ENCODE data around the gene ADAM19. TPM values are rescaled to one million over a fixed set of nuclear protein-coding genes. Genes with fewer than 3 reads are reported as not detected.

ADAM19 gene
- total and polyA plus RNA-seq, 2 donors (not counting 1 experiment from before 2014, with no cell fraction given) = 13.0 to 65.2 TPM

DNA sequence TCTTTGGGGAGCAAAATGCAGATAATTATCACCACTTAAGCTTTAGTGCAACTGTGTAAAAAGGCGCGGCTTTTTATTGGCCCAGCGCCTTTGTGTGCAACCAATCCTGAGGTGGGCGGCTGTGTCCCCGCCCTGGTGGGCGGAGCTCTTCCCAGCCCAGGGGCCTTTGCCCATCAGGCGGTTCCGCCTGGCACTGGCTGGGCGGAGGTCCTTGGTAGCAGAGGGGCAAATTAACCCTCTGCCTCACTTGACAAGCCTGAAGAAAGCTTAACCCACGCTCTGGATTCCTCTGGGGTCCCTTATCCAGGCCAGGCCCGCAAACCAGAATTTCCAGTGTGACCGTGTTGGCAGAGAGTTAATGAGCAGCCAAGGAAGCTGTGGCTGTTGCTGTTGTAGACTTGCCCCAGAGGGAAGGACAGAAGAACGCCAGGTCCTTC, 128.4 kb downstream of the ADAM19 start:
- H3K36me3 ChIP-seq (ENCODE audit: control insufficient read depth, insufficient read depth, low read length) = no peaks in the 10 kb centered on the region
- DNase-seq (ENCODE audit: low read depth in 2 of 2) = no peak
- H4K20me1 ChIP-seq (ENCODE audit: control insufficient read depth, extremely low read depth, insufficient read depth, low read length) = no peaks in the 10 kb centered on the region
- H3K4me2 ChIP-seq (ENCODE audit: extremely low read depth, insufficient read depth, low read length) = no peak overlapping the region
- no peak overlapping the region for H2AFZ ChIP-seq (ENCODE audit: low read length)
- H3K4me1 ChIP-seq (ENCODE audit: control insufficient read depth, extremely low read depth, insufficient read depth, low read length) = no peaks in the 10 kb centered on the region
- no peaks in the 10 kb centered on the region for H3K27me3 ChIP-seq (ENCODE audit: control insufficient read depth, insufficient read depth, low read length)
- H3K79me2 ChIP-seq (ENCODE audit: control insufficient read depth, insufficient read depth, low read length) = no peaks in the 10 kb centered on the region
- no peak overlapping the region for H3K9ac ChIP-seq (ENCODE audit: insufficient read depth, low read length)
- no peaks in the 10 kb centered on the region for H3K9me3 ChIP-seq (ENCODE audit: control insufficient read depth, insufficient read depth, low read depth, low read length)
- H3K27ac ChIP-seq (ENCODE audit: insufficient read depth, low read length) = no peak overlapping the region
- TF ChIP-seq EZH2 (IDR thresholded peaks at IDR 0.05; ENCODE audit: low read length, missing control alignments) = no peak
- TF ChIP-seq, protein P1, sequence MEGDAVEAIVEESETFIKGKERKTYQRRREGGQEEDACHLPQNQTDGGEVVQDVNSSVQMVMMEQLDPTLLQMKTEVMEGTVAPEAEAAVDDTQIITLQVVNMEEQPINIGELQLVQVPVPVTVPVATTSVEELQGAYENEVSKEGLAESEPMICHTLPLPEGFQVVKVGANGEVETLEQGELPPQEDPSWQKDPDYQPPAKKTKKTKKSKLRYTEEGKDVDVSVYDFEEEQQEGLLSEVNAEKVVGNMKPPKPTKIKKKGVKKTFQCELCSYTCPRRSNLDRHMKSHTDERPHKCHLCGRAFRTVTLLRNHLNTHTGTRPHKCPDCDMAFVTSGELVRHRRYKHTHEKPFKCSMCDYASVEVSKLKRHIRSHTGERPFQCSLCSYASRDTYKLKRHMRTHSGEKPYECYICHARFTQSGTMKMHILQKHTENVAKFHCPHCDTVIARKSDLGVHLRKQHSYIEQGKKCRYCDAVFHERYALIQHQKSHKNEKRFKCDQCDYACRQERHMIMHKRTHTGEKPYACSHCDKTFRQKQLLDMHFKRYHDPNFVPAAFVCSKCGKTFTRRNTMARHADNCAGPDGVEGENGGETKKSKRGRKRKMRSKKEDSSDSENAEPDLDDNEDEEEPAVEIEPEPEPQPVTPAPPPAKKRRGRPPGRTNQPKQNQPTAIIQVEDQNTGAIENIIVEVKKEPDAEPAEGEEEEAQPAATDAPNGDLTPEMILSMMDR (conservative IDR thresholded peaks at IDR 0.05 in 1 of 2, IDR thresholded peaks at IDR 0.05 in 1 of 2; ENCODE audit: low read depth in 1 of 2, low read length in 2 of 2) = no peak
- H3K4me3 ChIP-seq (replicated peaks in 1 of 4; ENCODE audit: control extremely low read depth in 1 of 4, insufficient read depth in 1 of 4, low read depth in 3 of 4, low read length in 4 of 4) = no peak overlapping the region

DNA sequence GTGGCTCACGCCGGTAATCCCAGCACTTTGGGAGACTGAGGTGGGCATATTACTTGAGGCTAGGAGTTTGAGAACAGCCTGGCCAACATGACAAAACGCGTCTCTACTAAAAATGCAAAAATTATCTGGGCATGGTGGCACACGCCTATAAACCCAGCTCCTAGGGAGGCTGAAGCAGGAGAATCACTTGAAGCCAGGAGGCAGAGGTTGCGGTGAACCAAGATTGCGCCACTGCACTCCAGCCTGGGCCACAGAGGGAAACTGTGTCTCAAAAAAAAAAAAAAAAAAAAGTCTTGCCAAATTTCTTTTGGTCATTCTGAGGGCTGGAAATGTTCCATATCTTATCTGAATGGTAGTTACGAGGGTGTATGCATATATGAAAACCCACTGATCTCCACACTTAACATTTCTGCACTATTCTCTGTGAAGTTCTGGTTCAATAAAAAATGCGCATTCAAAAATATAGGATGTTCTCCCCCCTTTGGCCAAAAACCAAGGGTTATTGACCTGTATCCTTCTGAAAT, 129.1 kb downstream of the ADAM19 start:
- Histone ChIP-seq H3K9ac (ENCODE audit: insufficient read depth, low read length) (no peak overlapping the region), H2AFZ (ENCODE audit: low read length) (no peak overlapping the region), H3K36me3 (ENCODE audit: control insufficient read depth, insufficient read depth, low read length) (no peaks in the 10 kb centered on the region), H3K4me3 (replicated peaks in 1 of 4; ENCODE audit: control extremely low read depth in 1 of 4, insufficient read depth in 1 of 4, low read depth in 3 of 4, low read length in 4 of 4) (no peak overlapping the region), H3K27ac (ENCODE audit: insufficient read depth, low read length) (no peak overlapping the region), H3K9me3 (ENCODE audit: control insufficient read depth, insufficient read depth, low read depth, low read length) (no peaks in the 10 kb centered on the region), H3K79me2 (ENCODE audit: control insufficient read depth, insufficient read depth, low read length) (no peaks in the 10 kb centered on the region), H3K27me3 (ENCODE audit: control insufficient read depth, insufficient read depth, low read length) (no peaks in the 10 kb centered on the region), H3K4me1 (ENCODE audit: control insufficient read depth, extremely low read depth, insufficient read depth, low read length) (no peaks in the 10 kb centered on the region), H3K4me2 (ENCODE audit: extremely low read depth, insufficient read depth, low read length) (no peak overlapping the region), H4K20me1 (ENCODE audit: control insufficient read depth, extremely low read depth, insufficient read depth, low read length) (no peaks in the 10 kb centered on the region)
- no peak for TF ChIP-seq EZH2 (IDR thresholded peaks at IDR 0.05; ENCODE audit: low read length, missing control alignments)
- TF ChIP-seq, protein P1 (conservative IDR thresholded peaks at IDR 0.05 in 1 of 2, IDR thresholded peaks at IDR 0.05 in 1 of 2; ENCODE audit: low read depth in 1 of 2, low read length in 2 of 2) = no peak
- no peak for DNase-seq (ENCODE audit: low read depth in 2 of 2)

DNA sequence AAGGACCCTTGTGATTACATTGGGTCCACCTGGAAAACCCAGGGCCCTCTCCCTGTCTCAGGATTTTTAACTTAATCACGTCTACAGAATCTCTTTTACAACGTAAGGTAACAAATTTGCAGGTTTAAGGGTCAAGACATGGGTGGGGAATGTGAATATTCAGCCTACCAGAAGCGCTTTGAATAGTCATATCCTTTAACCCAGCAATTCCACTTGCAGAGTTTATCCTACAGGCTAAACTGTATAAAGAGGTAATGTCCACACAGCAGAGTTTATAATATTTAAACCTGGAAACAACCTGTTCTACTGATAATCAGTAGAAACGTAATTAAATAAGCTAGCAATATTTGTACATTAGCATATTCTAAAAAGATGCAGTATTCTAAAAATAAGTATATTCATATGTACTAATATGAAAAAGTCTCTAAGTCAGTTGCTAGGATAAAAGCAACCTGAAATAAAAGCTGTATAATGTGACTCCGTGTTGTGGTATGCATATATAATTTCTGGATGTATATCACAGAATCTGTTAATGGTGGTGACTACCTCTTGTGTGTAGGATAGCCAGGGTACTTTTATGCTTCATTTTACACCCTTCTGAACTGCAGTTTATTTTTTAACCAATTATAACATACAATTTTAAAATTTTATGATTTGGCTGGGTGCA, 129.7 kb downstream of the ADAM19 start:
- Histone ChIP-seq H3K4me3 (replicated peaks in 1 of 4; ENCODE audit: control extremely low read depth in 1 of 4, insufficient read depth in 1 of 4, low read depth in 3 of 4, low read length in 4 of 4) (no peak overlapping the region), H3K27ac (ENCODE audit: insufficient read depth, low read length) (no peak overlapping the region), H3K27me3 (ENCODE audit: control insufficient read depth, insufficient read depth, low read length) (no peaks in the 10 kb centered on the region), H3K9me3 (ENCODE audit: control insufficient read depth, insufficient read depth, low read depth, low read length) (no peaks in the 10 kb centered on the region), H2AFZ (ENCODE audit: low read length) (no peak overlapping the region), H3K79me2 (ENCODE audit: control insufficient read depth, insufficient read depth, low read length) (no peaks in the 10 kb centered on the region), H3K4me1 (ENCODE audit: control insufficient read depth, extremely low read depth, insufficient read depth, low read length) (no peaks in the 10 kb centered on the region), H4K20me1 (ENCODE audit: control insufficient read depth, extremely low read depth, insufficient read depth, low read length) (no peaks in the 10 kb centered on the region), H3K4me2 (ENCODE audit: extremely low read depth, insufficient read depth, low read length) (no peak overlapping the region), H3K9ac (ENCODE audit: insufficient read depth, low read length) (no peak overlapping the region), H3K36me3 (ENCODE audit: control insufficient read depth, insufficient read depth, low read length) (no peaks in the 10 kb centered on the region)
- no peak for DNase-seq (ENCODE audit: low read depth in 2 of 2)
- TF ChIP-seq EZH2 (IDR thresholded peaks at IDR 0.05; ENCODE audit: low read length, missing control alignments) = no peak
- TF ChIP-seq, protein P1 (conservative IDR thresholded peaks at IDR 0.05 in 1 of 2, IDR thresholded peaks at IDR 0.05 in 1 of 2; ENCODE audit: low read depth in 1 of 2, low read length in 2 of 2) = no peak
